GM23338 (cell line): ENCODE measurements around the gene SLC45A2. TPM values are rescaled to one million over a fixed set of nuclear protein-coding genes. Genes with fewer than 3 reads are reported as not detected.

Experiments used
- ATAC-seq: fragments of 200-7000 bp; cut with Tn5 transposase; 3 replicates; pipeline ENCODE4 v1.9.1; 2020
- DNase-seq: peaks from one replicate; pipeline ENCODE4 v3.0.0-alpha.2; 2015; ENCODE audit warnings: low spot score
- H2AFZ ChIP-seq: fragments of 200-600 bp; sonication (generic); 2 replicates; pipeline ENCODE4 v1.8.0; 2016; ENCODE audit warnings: antibody characterized with exemption, mild to moderate bottlenecking, moderate library complexity
- H3F3A ChIP-seq: fragments of 200-600 bp; sonication (generic); replicated peaks from 2 replicates; pipeline ENCODE4 v1.8.0; 2017; ENCODE audit warnings: antibody characterized with exemption, mixed run types, low read depth
- H3K27ac ChIP-seq: fragments of 200-600 bp; sonication (generic); 2 replicates; pipeline ENCODE4 v1.6.1; 2016; ENCODE audit warnings: low read depth
- H3K27me3 ChIP-seq: fragments of 200-600 bp; sonication (generic); 2 replicates; pipeline ENCODE4 v1.8.0; 2016; ENCODE audit warnings: mild to moderate bottlenecking, mixed run types, moderate library complexity; ENCODE audit not compliant: insufficient read depth
- H3K36me3 ChIP-seq: fragments of 200-600 bp; sonication (generic); 2 replicates; pipeline ENCODE4 v1.8.0; 2016; ENCODE audit warnings: mild to moderate bottlenecking; ENCODE audit not compliant: insufficient read depth
- H3K4me1 ChIP-seq: fragments of 200-600 bp; sonication (generic); 2 replicates; pipeline ENCODE4 v1.8.0; 2016; ENCODE audit warnings: mild to moderate bottlenecking, moderate library complexity; ENCODE audit not compliant: insufficient read depth
- H3K4me2 ChIP-seq: fragments of 200-600 bp; sonication (generic); 2 replicates; pipeline ENCODE4 v1.7.1; 2017; ENCODE audit warnings: mixed run types
- H3K4me3 ChIP-seq: fragments of 200-600 bp; sonication (generic); 2 replicates; pipeline ENCODE4 v1.6.1; 2016; ENCODE audit warnings: mixed run types
- H3K79me2 ChIP-seq: fragments of 200-600 bp; sonication (generic); replicated peaks from 2 replicates; pipeline ENCODE4 v1.8.0; 2017; ENCODE audit warnings: mild to moderate bottlenecking; ENCODE audit not compliant: insufficient read depth
- H3K9me2 ChIP-seq: fragments of 200-600 bp; sonication (generic); 2 replicates; pipeline ENCODE4 v1.8.0; 2017; ENCODE audit not compliant: insufficient read depth
- H4K20me1 ChIP-seq: fragments of 200-600 bp; sonication (generic); replicated peaks from 2 replicates; pipeline ENCODE4 v1.8.0; 2017; ENCODE audit warnings: mild to moderate bottlenecking; ENCODE audit not compliant: insufficient read depth
- H3K27ac Mint-ChIP-seq: 2 replicates; pipeline ENCODE4 v1.8.0; 2020; ENCODE audit warnings: inconsistent platforms, mild to moderate bottlenecking, moderate library complexity, mixed read lengths
- H3K27me3 Mint-ChIP-seq: 3 replicates; pipeline ENCODE4 v1.8.0; 2022; ENCODE audit warnings: low read depth, mild to moderate bottlenecking, moderate library complexity, mixed read lengths, inconsistent platforms; ENCODE audit not compliant: insufficient read depth, poor library complexity
- H3K36me3 Mint-ChIP-seq: 3 replicates; pipeline ENCODE4 v1.8.0; 2021; ENCODE audit warnings: low read depth, mild to moderate bottlenecking, inconsistent platforms, moderate library complexity, mixed read lengths
- H3K4me1 Mint-ChIP-seq: 3 replicates; pipeline ENCODE4 v1.8.0; 2020; ENCODE audit warnings: mild to moderate bottlenecking, inconsistent platforms, mixed read lengths
- H3K4me3 Mint-ChIP-seq: 3 replicates; pipeline ENCODE4 v1.8.0; 2021; ENCODE audit warnings: moderate library complexity, mild to moderate bottlenecking, inconsistent platforms, mixed read lengths
- H3K9me3 Mint-ChIP-seq: 3 replicates; pipeline ENCODE4 v1.8.0; 2020; ENCODE audit warnings: moderate library complexity, mild to moderate bottlenecking, inconsistent platforms, mixed read lengths
- CREB1 ChIP-seq: fragments of 250-450 bp; sonication (Bioruptor Pico); IDR thresholded peaks from 2 replicates; pipeline ENCODE4 v1.5.0; 2020; ENCODE audit warnings: low read depth, mild to moderate bottlenecking, moderate library complexity
- CTCF ChIP-seq, 2 experiments: fragments of 200-600 bp in 1 of 2; sonication (generic) in 1 of 2; conservative IDR thresholded peaks; 2 replicates each; pipeline versions ENCODE4 v1.5.1 to v1.6.1; 2016 to 2017; ENCODE audit warnings: antibody characterized with exemption in 2 of 2, low read depth in 2 of 2, mild to moderate bottlenecking in 2 of 2, moderate library complexity in 1 of 2
- EZH2phosphoT487 ChIP-seq: fragments of 200-600 bp; sonication (generic); IDR thresholded peaks from one replicate; pipeline ENCODE4 v1.8.1; 2018; ENCODE audit warnings: antibody characterized with exemption; ENCODE audit not compliant: unreplicated experiment
- STAT1 ChIP-seq: IDR thresholded peaks from one replicate; pipeline ENCODE4 v1.6.1; 2016; ENCODE audit warnings: antibody characterized with exemption; ENCODE audit not compliant: unreplicated experiment
- ZNF114 ChIP-seq: fragments of 250-450 bp; sonication (Bioruptor Pico); IDR thresholded peaks from 2 replicates; pipeline ENCODE4 v1.5.0; 2020; ENCODE audit warnings: mild to moderate bottlenecking, moderate library complexity
- ZNF331 ChIP-seq: fragments of 250-450 bp; sonication (Bioruptor Pico); IDR thresholded peaks from 2 replicates; pipeline ENCODE4 v1.5.0; 2020; ENCODE audit warnings: low read depth, mild to moderate bottlenecking, moderate library complexity
- polyA plus RNA-seq: library from polyadenylated mRNA; unstranded; fragments of >200 nt; fragmentation: Nextera tagmentation; extraction: Ambion mirVana; gene quantifications from 2 replicates; pipeline ENCODE4 v1.2.1, GENCODE V29; 2016
- total RNA-seq: library from RNA; depleted of rRNA; stranded (reverse); fragments of >200 nt; shearing (Covaris generic); gene quantifications from 2 replicates; pipeline ENCODE4 v1.2.3, GENCODE V29; 2014
- TF ChIP-seq, protein P1 (sequence below): fragments of 250-450 bp; sonication (Bioruptor Pico); IDR thresholded peaks from 2 replicates; pipeline ENCODE4 v1.5.0; 2020; ENCODE audit warnings: mild to moderate bottlenecking, moderate library complexity

SLC45A2 gene
- total and polyA plus RNA-seq, 2 experiments from 2014 or later = not detected

- TF ChIP-seq, protein P1, sequence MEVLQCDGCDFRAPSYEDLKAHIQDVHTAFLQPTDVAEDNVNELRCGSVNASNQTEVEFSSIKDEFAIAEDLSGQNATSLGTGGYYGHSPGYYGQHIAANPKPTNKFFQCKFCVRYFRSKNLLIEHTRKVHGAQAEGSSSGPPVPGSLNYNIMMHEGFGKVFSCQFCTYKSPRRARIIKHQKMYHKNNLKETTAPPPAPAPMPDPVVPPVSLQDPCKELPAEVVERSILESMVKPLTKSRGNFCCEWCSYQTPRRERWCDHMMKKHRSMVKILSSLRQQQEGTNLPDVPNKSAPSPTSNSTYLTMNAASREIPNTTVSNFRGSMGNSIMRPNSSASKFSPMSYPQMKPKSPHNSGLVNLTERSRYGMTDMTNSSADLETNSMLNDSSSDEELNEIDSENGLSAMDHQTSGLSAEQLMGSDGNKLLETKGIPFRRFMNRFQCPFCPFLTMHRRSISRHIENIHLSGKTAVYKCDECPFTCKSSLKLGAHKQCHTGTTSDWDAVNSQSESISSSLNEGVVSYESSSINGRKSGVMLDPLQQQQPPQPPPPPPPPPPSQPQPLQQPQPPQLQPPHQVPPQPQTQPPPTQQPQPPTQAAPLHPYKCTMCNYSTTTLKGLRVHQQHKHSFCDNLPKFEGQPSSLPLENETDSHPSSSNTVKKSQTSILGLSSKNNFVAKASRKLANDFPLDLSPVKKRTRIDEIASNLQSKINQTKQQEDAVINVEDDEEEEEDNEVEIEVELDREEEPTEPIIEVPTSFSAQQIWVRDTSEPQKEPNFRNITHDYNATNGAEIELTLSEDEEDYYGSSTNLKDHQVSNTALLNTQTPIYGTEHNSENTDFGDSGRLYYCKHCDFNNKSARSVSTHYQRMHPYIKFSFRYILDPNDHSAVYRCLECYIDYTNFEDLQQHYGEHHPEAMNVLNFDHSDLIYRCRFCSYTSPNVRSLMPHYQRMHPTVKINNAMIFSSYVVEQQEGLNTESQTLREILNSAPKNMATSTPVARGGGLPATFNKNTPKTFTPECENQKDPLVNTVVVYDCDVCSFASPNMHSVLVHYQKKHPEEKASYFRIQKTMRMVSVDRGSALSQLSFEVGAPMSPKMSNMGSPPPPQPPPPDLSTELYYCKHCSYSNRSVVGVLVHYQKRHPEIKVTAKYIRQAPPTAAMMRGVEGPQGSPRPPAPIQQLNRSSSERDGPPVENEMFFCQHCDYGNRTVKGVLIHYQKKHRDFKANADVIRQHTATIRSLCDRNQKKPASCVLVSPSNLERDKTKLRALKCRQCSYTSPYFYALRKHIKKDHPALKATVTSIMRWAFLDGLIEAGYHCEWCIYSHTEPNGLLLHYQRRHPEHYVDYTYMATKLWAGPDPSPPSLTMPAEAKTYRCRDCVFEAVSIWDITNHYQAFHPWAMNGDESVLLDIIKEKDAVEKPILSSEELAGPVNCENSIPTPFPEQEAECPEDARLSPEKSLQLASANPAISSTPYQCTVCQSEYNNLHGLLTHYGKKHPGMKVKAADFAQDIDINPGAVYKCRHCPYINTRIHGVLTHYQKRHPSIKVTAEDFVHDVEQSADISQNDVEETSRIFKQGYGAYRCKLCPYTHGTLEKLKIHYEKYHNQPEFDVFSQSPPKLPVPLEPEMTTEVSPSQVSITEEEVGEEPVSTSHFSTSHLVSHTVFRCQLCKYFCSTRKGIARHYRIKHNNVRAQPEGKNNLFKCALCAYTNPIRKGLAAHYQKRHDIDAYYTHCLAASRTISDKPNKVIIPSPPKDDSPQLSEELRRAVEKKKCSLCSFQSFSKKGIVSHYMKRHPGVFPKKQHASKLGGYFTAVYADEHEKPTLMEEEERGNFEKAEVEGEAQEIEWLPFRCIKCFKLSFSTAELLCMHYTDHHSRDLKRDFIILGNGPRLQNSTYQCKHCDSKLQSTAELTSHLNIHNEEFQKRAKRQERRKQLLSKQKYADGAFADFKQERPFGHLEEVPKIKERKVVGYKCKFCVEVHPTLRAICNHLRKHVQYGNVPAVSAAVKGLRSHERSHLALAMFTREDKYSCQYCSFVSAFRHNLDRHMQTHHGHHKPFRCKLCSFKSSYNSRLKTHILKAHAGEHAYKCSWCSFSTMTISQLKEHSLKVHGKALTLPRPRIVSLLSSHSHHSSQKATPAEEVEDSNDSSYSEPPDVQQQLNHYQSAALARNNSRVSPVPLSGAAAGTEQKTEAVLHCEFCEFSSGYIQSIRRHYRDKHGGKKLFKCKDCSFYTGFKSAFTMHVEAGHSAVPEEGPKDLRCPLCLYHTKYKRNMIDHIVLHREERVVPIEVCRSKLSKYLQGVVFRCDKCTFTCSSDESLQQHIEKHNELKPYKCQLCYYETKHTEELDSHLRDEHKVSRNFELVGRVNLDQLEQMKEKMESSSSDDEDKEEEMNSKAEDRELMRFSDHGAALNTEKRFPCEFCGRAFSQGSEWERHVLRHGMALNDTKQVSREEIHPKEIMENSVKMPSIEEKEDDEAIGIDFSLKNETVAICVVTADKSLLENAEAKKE = no peak
Measured at GRCh38 chr5:33975852-33976251, 8.6 kb downstream of the SLC45A2 start (continued).

DNA sequence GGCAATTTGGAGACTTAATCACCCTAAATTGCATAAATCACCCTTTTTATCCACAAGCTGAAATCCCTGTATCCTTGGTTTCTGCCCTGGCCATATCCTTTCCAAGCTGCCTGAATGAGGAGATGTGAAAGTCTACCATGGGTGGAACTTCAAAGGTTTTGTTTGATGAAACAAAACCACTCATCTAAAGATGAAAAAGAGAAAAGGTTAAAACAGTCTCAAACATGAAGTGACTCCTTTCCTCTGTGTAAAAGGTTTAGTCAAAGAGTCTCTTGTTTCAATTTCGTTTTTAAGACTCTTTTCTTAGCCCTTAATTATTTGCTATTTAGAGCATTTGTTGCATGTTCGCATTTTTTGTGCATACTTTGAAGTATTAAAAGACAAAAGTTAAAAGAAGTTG is 11.2 kb downstream of the SLC45A2 start:
- H3K9me2 ChIP-seq = peaks cover 8% of the 10 kb centered on the region; the same call in 1 of the 2 replicates
- Mint-ChIP-seq H3K4me1 (peaks cover 33% of the 10 kb centered on the region), H3K9me3 (no peaks in the 10 kb centered on the region; the same call in 2 of the 3 replicates), H3K27ac (no peak overlapping the region), H3K36me3 (no peaks in the 10 kb centered on the region), H3K27me3 (no peaks in the 10 kb centered on the region), H3K4me3 (no peak overlapping the region)
- no peaks in the 10 kb centered on the region for H3F3A ChIP-seq
- TF ChIP-seq CREB1 (CRISPR knock-in tag) (no peak), ZNF114 (CRISPR knock-in tag) (no peak), STAT1 (no peak), CTCF (conservative IDR thresholded peaks at IDR 0.05; ENCODE audit: low read depth in 2 of 2) (no peak), ZNF331 (CRISPR knock-in tag) (no peak), EZH2phosphoT487 (no peak)
- TF ChIP-seq, protein P1 = no peak
- H3K79me2 ChIP-seq = no peaks in the 10 kb centered on the region
- H3K4me2 ChIP-seq = no peak overlapping the region
- H3K4me1 ChIP-seq = peaks cover 27% of the 10 kb centered on the region
- no peak overlapping the region for H3K4me3 ChIP-seq
- H3K36me3 ChIP-seq = no peaks in the 10 kb centered on the region
- no peak overlapping the region; the same call in 1 of the 2 replicates for H2AFZ ChIP-seq
- no peak for ATAC-seq
- DNase-seq = no peak
- H4K20me1 ChIP-seq = no peaks in the 10 kb centered on the region
- H3K27me3 ChIP-seq = no peaks in the 10 kb centered on the region
- no peak overlapping the region for H3K27ac ChIP-seq
